VCaP (cell line): ENCODE data around the gene BCKDHB.

ENCODE experiments used
- H3K27ac ChIP-seq: fragments of 450-650 bp; 2 replicates; pipeline ENCODE4 v1.5.1; 2017
- TF ChIP-seq, protein P1 (sequence below): fragments of 450-650 bp; conservative IDR thresholded peaks from 2 replicates; pipeline ENCODE4 v1.5.1; 2017; ENCODE audit warnings: mild to moderate bottlenecking, moderate library complexity

BCKDHB gene

DNA sequence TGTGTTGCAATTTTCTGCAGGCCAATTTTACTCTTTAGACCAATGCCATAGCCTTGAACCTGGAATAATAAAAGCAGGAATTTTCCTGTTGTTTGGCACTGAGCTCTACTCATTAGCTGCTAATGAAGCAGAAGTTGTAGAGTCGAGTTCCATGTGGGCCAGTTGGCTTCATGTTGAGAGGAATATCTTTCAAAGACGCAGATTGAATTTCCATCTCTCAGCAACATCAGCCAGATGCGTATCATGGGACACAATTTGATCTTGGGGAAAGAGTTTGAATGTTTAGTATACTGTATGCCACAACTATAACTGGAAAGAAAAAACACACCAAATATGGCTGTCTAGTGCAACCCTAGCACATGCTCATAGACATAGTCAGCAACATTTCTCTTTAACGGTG is 259.6 kb downstream of the BCKDHB start:
- no peak overlapping the region for H3K27ac ChIP-seq
- TF ChIP-seq, protein P1, sequence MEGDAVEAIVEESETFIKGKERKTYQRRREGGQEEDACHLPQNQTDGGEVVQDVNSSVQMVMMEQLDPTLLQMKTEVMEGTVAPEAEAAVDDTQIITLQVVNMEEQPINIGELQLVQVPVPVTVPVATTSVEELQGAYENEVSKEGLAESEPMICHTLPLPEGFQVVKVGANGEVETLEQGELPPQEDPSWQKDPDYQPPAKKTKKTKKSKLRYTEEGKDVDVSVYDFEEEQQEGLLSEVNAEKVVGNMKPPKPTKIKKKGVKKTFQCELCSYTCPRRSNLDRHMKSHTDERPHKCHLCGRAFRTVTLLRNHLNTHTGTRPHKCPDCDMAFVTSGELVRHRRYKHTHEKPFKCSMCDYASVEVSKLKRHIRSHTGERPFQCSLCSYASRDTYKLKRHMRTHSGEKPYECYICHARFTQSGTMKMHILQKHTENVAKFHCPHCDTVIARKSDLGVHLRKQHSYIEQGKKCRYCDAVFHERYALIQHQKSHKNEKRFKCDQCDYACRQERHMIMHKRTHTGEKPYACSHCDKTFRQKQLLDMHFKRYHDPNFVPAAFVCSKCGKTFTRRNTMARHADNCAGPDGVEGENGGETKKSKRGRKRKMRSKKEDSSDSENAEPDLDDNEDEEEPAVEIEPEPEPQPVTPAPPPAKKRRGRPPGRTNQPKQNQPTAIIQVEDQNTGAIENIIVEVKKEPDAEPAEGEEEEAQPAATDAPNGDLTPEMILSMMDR, result no peak

DNA sequence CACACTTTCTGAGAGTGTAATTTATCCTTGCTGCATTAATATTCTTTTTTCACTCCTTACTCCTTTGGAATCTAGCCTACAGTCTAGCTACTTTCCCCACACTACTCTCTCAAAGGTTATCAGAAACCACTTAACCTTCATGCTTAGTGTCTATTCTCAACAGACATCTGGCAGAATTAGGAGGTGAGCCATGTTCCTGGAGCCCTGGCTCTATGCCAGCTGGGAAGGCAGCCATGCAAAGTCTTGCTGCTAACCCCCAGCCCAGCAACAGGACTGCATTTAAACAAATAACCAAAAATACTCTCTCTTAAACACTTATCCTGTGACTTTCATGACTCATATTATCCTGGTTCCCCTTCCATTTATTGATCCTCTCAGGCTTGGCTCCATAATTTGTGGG is 260.2 kb downstream of the BCKDHB start:
- no peak overlapping the region for H3K27ac ChIP-seq
- TF ChIP-seq, protein P1, result no peak

DNA sequence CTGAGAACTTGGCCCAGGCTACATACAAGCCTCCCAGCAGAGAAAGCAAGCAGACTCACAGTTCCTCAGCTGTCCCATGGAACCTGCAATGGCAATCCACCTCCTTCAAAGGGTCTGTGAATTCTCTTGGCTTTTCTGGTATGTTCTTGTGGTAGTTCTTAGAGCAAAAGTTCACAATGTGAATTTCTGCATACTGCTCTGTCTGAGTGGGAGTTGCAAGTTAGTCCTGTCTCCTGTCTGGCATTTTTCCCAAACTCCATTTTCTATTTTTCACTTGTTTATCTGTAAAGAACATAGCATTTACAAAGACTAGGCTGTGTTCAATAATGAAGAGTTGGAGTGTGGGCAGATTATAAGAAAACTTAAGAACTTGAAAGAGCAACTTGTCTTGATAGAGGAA is 269.9 kb downstream of the BCKDHB start:
- TF ChIP-seq, protein P1, result no peak
- no peak overlapping the region for H3K27ac ChIP-seq

DNA sequence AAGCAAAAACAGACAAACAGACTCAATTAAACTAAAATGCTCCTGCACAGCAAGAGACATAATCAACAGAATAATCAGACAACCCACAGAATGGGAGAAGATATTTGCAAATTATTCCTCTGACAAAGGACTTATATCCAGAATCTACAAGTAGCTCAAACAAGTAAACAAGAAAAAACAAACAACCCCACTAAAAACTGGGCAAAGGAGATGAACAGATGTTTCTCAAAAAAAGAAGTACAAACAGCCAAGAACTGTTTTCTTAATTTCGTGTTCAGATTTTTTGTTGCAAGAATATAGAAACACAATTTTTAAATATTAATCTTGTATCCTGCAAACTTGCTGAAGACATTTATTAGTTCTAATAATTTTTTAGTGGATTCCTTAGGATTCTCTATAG is 274.1 kb downstream of the BCKDHB start:
- TF ChIP-seq, protein P1, result no peak

DNA sequence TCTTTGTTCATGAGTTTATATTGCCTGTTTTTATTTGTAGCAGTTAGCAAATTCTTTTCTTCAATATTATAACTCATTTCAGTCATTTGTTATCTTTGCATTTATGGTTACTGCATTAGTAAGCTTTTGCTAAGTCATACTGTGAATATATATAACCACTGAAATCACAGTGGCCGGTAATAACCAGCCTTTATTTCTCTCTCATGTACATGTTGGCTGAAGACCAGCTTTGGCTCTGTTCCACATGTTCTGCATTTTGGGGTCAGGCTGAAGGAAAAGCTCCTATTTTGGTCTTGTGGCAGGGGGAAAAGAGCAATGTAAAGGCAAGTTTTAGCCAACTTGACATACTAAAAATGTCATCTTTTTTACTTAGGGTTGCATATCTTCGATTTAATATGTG is 276.3 kb downstream of the BCKDHB start:
- TF ChIP-seq, protein P1, result no peak
- no peak overlapping the region for H3K27ac ChIP-seq

More for the DNA sequence above, 274.1 kb downstream of the BCKDHB start:
- no peak overlapping the region for H3K27ac ChIP-seq

DNA sequence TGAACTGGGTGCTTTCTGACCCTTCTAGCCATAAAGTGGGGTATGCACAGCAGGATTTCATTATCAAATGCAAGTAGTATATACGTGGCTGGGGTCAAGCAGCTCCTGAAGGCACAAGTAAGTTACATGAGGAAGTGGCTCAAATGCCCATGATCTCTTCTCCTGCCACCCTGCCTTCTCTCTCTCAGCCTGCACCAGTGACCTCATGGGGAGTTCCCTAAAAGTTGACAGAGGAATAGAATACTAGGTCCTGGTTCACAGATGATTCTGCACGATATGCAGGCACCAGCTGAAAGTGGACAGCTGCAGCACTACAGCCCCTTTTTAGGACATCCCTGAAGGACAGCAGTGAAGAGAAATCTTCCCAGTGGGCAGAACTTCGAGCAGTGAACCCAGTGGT is 282.0 kb downstream of the BCKDHB start:
- H3K27ac ChIP-seq, result no peak overlapping the region
- TF ChIP-seq, protein P1, result no peak
